GM21528 (cell line): ENCODE measurements around the gene PRKN.

Source experiments
- ATAC-seq: cut with Tn5 transposase; IDR thresholded peaks from one replicate; pipeline ENCODE4 v1.9.1; 2021; ENCODE audit warnings: mild to moderate bottlenecking, moderate library complexity; ENCODE audit not compliant: unreplicated experiment, low FRiP score

PRKN gene

DNA sequence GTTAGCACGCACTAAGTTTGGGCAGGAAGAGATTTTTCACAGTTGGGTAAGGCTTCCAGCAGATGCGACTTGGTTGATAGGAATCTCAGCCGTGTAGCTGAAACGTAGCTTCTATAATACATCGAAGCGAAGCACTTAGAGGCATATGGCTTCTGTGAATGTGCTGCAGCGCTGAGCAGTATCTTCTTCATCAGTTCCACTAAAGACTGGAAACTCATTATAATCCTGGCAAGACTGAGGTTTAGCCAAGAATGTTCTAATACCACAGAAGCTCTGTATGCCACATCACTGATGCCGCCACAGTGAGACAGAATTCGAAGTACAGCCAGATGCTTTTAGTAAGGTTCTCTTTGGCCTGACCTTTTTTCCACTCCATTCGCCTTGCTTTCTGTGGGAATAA lies 773.5 kb downstream of the PRKN start:
- ATAC-seq, result no peak

GRCh38 chr6:161951126-161951525 lies 776.4 kb downstream of the PRKN start:
- no peak for ATAC-seq

GRCh38 chr6:161949531-161949930 lies 778.0 kb downstream of the PRKN start:
- ATAC-seq, result no peak

DNA sequence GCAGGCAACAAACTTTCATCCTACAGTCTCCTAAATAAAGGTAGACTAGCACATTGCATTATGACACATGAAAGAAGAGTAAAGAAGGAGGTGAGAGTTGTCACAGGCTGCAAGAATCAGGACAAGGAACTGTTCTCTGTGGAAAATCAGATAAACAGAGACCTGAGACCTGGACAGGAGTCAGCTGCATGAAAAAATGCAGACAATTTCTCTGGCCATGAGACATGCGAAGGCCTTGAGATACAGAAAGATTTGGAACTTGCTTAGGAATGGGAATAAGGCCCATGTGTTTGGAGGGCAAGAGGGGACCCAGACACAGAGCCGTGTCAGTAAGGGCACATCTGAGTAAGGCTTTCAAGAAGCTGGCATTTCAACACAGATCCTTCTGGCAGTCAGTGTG lies 779.1 kb downstream of the PRKN start:
- no peak for ATAC-seq

GRCh38 chr6:161947371-161947770 lies 780.2 kb downstream of the PRKN start:
- no peak for ATAC-seq

- ATAC-seq, result no peak
Observed at GRCh38 chr6:161946461-161946860, 781.1 kb downstream of the PRKN start.

DNA sequence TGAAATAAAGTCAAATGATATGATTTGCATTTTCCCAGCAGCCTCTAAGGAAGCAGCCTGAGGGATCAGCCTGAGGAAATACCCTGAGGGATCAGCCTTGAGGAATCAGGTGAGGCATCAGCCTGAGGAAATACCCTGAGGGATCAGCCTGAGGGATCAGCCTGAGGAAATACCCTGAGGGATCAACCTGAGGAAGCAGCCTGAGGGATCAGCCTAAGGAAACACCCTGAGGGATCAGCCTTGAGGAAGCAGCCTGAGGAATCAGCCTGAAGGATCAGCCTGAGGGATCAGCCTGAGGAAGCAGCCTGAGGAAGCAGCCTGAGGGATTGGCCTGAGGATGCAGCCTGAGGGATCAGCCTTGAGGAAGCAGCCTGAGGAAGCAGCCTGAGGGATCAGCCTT lies 784.0 kb downstream of the PRKN start:
- ATAC-seq, result no peak

GRCh38 chr6:161941565-161941964 lies 786.0 kb downstream of the PRKN start:
- ATAC-seq, result no peak

- ATAC-seq, result no peak
Observed at GRCh38 chr6:161940519-161940918, 787.0 kb downstream of the PRKN start.

GRCh38 chr6:161926324-161926723 lies 801.2 kb downstream of the PRKN start:
- ATAC-seq, result no peak

DNA sequence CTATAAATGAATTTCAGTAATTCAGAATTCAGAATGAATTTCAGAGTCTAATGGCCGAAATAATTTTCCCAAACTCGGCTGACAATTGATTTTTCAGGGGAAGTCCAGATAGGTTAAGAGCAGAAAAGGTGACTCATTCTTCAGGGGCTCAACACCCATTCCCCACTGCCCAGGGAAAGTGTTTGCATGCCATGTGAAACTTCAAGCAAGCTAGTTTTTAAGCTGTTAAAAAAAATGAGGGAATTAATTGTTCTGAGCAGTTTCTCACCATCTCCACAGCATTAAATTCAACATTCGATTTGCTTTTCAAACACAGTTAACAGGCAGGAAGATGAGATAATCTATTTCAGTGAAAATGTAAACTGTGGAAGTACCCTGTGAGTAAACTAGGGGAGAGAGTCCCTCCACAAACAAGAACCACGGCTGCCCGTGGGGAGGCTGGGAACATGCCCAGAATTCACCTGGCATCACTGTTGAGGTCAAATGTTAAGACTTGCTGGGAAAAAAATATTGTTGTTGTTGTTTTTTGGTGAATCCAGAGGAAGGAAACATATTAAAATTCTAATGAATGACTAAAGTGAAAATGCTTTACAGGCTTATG lies 803.0 kb downstream of the PRKN start:
- ATAC-seq, result no peak

DNA sequence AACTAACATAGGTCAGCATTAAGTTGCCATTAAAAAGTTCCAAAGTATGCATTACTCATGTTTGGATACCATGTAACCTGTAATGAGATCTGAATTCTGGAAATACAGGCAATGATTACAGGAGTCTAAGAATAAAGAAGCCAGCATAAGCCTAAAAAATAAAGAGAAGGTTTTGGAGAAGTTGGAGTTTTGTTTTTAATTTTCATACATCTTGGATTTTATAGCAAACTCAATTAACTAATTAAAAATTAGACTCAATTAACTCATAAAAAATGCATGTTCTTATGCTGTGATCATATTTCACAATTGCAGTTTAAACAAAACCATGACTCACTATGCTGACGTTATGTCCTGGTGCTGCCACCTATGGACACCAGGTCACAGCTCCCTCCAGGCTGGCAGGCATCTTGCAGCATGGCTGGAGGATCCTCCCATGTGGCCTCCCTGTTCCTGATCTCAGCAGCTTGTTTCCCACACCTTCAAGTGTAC lies 804.9 kb downstream of the PRKN start:
- ATAC-seq, result no peak

DNA sequence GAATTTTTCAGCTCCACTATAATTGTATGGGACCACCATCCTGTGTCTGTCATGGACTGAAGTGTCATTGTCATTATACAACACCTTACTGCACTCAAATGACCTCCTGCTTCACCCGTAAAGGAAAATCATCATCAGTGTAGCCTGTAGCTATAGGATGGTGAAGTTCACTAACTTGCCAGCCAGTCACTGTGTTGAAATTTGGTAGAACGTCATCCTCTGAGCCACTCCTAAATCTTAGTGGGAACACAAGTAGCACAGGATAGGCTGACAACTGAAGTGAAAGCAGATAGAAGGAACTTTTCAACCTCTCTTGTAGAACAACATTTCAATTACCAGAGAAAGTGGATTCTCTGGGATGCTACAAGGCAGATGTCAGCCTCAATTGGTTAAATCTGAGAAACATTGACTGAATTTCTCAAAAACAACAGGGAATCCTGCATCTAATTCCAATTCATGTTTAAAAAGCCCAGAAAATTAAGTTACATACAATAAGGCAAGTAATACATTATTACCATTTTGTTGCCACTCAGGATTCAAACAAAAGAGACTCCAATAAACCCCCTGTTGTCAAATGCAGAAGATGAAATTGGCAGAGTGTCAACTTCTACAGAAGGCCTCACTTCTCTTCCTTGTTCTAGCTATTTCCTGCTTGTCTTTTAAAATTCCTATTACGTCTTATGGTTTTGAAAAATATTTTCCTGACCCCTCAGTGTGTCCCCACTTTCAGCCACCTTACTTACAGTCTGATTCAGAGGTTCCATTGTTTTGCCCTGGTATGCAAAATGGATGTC lies 805.8 kb downstream of the PRKN start:
- ATAC-seq, result no peak

DNA sequence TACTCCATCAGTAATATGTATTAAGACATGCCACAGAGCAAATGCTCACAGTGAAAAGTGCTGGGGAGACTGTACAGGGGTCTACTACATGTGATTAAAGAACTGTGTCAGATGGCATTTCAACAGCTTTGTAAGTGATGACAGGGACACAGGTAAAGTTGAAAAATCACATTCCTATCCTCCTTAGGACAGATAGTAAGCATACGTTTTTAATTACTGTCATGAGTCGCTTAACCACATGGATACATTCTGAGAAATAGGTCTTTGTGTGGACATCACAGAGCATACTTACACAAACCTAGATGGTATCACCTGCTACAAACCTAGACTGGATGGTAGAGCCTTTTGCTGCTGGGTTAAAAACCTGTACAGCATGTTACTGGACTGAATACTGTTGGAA lies 807.9 kb downstream of the PRKN start:
- ATAC-seq, result no peak

DNA sequence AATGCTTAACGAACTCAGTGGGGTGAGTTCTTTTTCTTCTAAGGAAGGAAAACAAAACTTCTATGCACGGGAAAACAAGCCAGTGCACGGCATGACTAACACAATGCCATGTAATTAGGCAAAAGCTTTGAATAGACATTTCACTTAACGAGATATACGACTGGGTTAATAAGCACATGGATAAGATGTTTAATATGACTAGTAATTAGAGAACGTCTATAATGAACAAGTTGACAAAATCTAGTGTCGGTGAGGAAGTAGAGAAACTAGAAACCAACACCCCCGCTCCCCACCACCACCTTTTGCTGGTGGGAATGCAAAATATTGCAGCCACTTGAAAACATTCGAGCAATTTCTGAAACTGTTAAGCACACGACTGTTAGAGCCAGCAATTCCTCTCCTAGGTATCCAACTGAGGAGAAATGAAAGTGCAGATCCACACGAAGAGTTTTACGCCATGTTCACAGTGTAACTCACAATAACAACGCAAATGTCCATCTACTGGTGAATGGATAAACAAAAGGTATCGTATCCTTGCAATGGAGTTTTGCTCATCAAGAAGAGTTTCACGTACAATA lies 808.8 kb downstream of the PRKN start:
- no peak for ATAC-seq

GRCh38 chr6:161918109-161918531 lies 809.4 kb downstream of the PRKN start:
- no peak for ATAC-seq

DNA sequence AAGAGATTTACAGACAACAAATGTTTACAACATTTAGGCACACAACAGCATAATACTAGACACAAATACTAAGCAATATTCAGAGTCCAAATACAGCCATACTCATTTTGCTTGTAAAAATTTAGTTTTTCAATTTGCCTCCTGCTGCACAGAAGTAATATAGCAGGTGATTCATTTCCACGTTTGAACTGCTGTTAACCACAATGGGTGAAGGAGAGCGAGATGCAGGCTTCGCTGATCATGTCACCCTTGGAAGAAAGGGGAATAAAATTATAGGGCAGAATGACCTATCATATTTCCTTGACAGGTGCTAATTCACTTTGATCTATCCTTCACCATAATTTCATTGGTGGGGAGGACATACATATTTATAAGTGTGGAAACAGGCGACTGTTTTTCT lies 809.9 kb downstream of the PRKN start:
- no peak for ATAC-seq

DNA sequence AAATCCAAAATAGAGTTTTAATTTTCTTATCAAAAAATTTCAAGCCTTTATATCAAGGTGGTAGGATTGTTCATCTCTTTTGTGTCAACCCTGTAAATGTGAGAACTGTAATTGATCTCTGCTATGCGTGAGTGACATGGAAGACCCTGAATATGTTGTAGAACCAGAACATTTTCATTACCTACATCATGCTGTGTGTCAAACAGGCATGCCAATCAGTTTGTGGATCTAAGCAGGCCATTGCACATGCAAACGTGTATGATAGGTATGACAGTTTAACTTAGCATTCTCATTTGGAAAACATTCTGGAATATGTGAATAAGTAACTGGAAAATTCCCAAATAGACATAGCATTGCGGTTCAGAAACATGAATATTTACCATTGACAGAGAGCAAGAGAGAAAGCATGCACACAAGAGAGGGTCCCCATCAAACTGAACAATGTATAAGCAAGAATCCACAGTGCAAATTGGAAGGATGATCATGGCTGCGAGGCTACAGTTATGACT lies 812.1 kb downstream of the PRKN start:
- no peak for ATAC-seq

- ATAC-seq, result no peak
Observed at GRCh38 chr6:161908872-161909271, 818.7 kb downstream of the PRKN start.

DNA sequence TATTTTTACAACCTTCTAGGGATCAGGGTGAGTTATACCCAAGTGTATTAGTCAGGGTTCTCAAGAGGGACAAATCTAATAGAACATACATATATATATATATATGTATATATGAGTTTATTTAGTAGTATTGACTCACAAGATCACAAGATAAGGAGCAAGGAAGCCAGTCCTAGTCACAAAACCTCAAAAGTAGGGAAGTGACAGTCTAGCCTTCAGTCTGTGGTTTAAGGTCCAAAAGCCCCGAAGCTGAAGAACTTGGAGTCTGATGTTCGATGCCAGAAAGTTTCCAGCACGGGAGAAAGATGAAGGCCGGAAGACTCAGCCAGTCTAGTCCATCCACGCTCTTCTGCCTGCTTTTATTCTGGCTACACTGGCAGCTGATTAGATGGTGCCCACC lies 821.0 kb downstream of the PRKN start:
- ATAC-seq, result no peak

GRCh38 chr6:161903584-161904212 lies 823.9 kb downstream of the PRKN start:
- no peak for ATAC-seq
